Natural killer cell treated with Interleukin-12 subunit alpha and Interleukin-12 subunit beta and Interleukin-15 and Interleukin-18, amount 100 ng/mL, for 72 hours (primary cell): ENCODE results near the gene COX5A. TPM values are rescaled to one million over a fixed set of nuclear protein-coding genes. Genes with fewer than 3 reads are reported as not detected.

Experiments used
- ATAC-seq, 2 donors: fragments of 150-1000 bp; cut with Tn5 transposase in 1 of 2; sonication (Bioruptor Pico), chemical (Tn5 transposase) in 1 of 2; 2 replicates each; pipeline ENCODE4 v1.10.0; 2021
- DNase-seq: peaks from one replicate; pipeline ENCODE4 v3.0.0; 2022; ENCODE audit warnings: low spot score
- H3K27ac Mint-ChIP-seq, 2 donors: 1 replicate in 1 of 2; 2 replicates in 1 of 2; pipeline ENCODE4 v1.8.0; 2022; ENCODE audit warnings: mixed read lengths in 2 of 2, mild to moderate bottlenecking in 1 of 2, moderate library complexity in 1 of 2
- H3K27me3 Mint-ChIP-seq, 2 donors: 1 replicate in 1 of 2; 2 replicates in 1 of 2; pipeline ENCODE4 v1.8.0; 2022; ENCODE audit warnings: mixed read lengths in 2 of 2
- H3K36me3 Mint-ChIP-seq: one replicate; pipeline ENCODE4 v1.8.0; 2022; ENCODE audit warnings: mixed read lengths
- H3K4me1 Mint-ChIP-seq, 2 donors: 1 replicate in 1 of 2; 2 replicates in 1 of 2; pipeline ENCODE4 v1.8.0; 2022; ENCODE audit warnings: low read depth in 2 of 2, mixed read lengths in 2 of 2, mild to moderate bottlenecking in 1 of 2
- H3K4me3 Mint-ChIP-seq: one replicate; pipeline ENCODE4 v1.8.0; 2022; ENCODE audit warnings: mixed read lengths
- H3K9me3 Mint-ChIP-seq: 2 replicates; pipeline ENCODE4 v1.8.0; 2022; ENCODE audit warnings: mixed read lengths
- total RNA-seq, 2 donors: library from RNA; stranded (reverse); gene quantifications; one replicate each; pipeline ENCODE4 v1.2.3, GENCODE V29; 2022

COX5A gene
- total RNA-seq, 2 donors from 2014 or later = 221 to 229 TPM

DNA sequence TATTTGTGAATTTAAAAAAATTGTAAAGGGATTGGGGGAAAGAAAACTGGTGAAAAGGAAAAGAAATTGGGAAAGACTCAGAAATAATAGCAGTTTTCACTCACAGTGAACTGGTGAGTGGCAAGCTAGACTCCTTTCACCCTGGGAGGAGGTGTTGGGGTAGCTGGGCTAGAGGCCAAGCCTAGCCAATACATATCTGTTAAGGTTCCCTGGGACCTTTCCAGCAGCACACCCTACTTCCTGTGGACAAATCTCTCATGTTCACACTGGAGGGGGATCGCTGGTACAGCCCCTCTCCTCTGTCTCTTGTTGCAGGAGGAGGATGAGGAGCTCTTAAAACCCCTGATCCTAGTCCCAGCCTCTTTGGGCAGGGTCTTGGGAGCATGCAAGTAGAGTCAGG is 22.4 kb upstream of the COX5A start:
- Mint-ChIP-seq H3K27me3 (peaks cover 43 to 51% of the 10 kb centered on the region in 2 donors), H3K4me1 (peaks cover 6 to 7% of the 10 kb centered on the region in 2 donors), H3K27ac (no peak overlapping the region), H3K4me3 (no peak overlapping the region), H3K9me3 (no peaks in the 10 kb centered on the region), H3K36me3 (no peaks in the 10 kb centered on the region)
- no peak for ATAC-seq
- no peak for DNase-seq

DNA sequence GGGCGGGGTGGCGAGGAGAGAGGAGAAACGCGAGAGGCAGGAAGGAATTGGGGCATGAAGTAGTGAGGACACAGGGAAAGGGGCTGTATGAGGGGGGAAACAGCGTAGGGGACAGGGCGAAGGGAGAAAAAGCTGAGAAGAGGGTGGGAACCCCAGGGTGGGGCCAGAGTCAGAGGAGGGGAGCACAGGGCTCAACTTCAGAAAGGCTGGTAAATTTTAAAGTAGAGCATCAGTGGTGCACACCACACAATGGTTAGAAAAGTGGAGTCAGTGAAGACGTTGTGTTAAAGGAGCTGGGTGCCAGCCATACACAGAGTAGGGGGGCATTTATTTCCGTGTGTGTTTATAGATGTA is 21.7 kb upstream of the COX5A start:
- no peak for DNase-seq
- Mint-ChIP-seq H3K4me1 (peaks cover 6 to 7% of the 10 kb centered on the region in 2 donors), H3K36me3 (no peaks in the 10 kb centered on the region), H3K27me3 (peaks cover 42 to 51% of the 10 kb centered on the region in 2 donors), H3K9me3 (no peaks in the 10 kb centered on the region), H3K4me3 (peak overlapping the region; percentile 11), H3K27ac (no peak overlapping the region)
- no peak for ATAC-seq

DNA sequence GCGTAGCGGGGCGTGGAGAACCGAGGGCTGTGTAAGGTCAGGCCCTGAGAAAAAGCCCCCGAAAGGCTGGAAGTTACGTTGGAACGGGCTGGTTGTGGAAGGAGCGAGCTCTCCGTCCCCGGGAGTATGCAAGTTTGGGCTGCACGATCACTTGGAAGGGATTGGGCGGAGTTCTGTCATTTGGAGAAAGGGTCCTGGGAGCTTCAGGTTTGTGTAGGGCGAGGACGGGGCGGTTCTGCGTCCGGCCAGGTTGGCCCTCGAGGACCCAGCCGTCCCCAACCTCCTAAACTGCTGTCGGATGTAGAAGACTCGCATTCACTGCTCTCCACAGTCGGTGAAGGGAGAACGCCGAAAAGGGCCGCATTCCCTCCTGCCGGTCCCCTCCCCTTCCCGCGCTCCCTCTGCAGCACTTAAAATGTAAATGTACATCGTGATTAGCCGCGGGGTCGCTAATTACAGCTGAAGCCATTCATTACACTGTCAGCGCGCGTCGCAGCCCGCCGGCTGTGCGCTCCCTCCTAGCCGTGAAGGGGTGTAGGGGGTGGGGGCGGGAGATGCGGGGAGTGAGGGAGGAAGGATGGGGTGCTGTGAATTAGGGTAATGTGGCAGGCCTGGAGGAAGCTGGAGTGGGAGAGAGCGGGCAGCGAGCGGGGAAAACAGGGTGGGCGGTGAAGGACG is 21.2 kb upstream of the COX5A start:
- Mint-ChIP-seq H3K27me3 (peaks cover 42 to 51% of the 10 kb centered on the region in 2 donors), H3K27ac (no peak overlapping the region), H3K36me3 (no peaks in the 10 kb centered on the region)

DNA sequence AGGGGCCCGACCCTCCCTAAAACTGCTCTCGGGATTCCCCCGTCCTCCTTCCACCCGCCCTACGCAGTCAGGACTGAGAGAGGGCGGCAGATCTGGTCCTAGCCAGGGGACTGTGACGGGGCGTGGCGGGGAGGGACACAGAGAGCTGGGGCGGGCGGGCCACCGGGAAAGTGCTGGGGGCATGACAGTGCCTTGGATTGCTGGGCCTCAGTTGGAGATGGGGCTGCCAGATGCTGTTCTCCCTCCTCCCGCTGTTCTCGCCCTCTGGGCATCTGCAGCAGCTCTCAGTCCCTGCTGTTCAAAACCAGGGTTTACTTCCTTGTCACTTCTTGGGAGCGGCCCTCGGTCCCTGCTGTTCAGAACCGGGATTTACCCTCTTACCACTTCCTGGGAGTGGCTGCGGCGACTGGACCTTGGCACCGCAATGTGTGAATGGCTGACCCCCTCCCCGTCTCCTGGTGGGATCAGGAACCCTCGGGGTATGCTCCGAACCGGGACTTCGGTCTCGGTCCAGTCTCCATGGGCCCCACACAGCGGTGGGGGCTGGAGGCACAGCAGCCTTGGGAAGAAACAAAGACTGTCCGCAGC is 20.5 kb upstream of the COX5A start:
- ATAC-seq (no peak), DNase-seq (no peak)
- Mint-ChIP-seq H3K4me1 (peaks cover 6 to 7% of the 10 kb centered on the region in 2 donors), H3K27ac (no peak overlapping the region), H3K36me3 (no peaks in the 10 kb centered on the region), H3K4me3 (peak overlapping the region; percentile 57), H3K9me3 (no peaks in the 10 kb centered on the region), H3K27me3 (peaks cover 42 to 51% of the 10 kb centered on the region in 2 donors)

More for the DNA sequence above, 21.2 kb upstream of the COX5A start:
- no peak for DNase-seq
- Mint-ChIP-seq H3K4me1 (peaks cover 6 to 7% of the 10 kb centered on the region in 2 donors), H3K9me3 (no peaks in the 10 kb centered on the region), H3K4me3 (no peak overlapping the region)
- ATAC-seq = no peak

DNA sequence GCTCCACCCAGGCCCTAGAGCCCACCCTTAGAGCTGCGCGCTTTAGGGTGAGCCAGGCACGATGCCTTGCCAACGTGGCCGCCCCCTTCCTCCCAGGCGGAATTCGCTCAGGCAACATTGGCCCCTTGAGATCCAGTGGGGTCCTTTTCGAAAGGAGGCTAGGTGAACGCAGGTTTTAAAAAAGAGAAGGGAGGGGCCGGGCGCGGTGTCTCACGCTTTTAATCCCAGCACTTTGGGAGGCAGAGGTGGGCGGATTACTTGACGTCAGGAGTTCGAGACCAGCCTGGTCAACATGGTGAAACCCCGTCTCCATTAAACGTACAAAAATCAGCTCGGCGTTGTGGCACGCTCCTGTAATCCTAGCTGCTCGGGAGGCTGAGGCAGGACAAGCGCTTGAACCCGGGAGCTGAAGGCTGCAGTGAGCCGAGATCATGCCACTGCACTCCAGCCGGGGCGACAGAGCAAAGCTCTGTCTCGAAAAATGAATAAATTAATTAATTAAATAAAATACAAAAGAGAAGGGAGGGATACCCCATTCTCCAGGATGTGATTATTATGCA is 19.7 kb upstream of the COX5A start:
- Mint-ChIP-seq H3K9me3 (no peaks in the 10 kb centered on the region), H3K27me3 (peaks cover 37 to 44% of the 10 kb centered on the region in 2 donors), H3K4me1 (peaks cover 6 to 7% of the 10 kb centered on the region in 2 donors), H3K4me3 (peak overlapping the region; percentile 57), H3K27ac (no peak overlapping the region), H3K36me3 (no peaks in the 10 kb centered on the region)
- no peak for ATAC-seq
- DNase-seq = no peak

DNA sequence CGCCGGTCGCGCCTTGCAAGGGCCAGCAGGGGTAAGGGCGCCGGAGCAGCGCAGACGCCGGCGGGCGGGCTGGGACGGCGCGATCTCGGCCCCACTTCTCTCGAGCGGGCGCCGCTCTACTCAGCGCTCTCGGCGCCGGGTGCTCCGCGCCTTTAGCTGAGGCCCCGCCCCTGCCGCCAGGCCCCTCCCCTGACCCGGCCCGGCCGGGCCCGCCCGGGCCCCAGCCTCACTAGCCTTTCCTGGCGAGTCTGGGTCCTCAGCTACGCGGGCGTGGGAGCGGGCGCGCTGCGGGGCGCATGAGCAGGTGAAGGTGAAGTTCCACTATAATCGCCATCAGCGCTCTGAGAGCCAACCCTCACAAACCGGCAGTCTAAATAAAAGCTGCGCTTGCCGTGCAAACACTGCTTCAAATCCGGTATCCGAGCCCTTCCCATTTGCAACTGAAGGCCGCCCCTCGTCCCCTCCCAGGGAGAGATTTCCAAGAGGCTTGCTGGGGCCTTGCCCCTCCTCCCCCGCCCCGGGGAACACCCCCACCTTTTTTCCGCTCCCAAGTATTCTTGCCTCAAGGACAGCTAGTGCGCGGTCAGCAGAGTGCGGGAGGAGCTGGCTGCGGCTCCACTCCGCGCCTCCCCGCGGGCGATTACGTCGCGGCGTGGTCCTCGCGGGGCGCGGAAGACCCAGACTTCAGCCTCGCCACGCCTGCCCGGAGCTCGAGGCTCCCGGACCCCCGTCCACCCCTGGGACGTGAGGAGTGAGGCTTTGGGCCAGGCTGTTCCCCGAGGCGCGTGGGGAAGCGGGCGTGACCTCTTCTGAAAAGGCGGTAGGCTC is 19.0 kb upstream of the COX5A start, which contains the start of gene RPP25:
Gene RPP25, minus strand, starts transcription at position 125 of the 828 bp plus-strand sequence. CDS start 189 bp downstream, outside the sequence.
- H3K27ac Mint-ChIP-seq = no peak within 1 kb of the TSS
- DNase-seq = peak; percentile 75

DNA sequence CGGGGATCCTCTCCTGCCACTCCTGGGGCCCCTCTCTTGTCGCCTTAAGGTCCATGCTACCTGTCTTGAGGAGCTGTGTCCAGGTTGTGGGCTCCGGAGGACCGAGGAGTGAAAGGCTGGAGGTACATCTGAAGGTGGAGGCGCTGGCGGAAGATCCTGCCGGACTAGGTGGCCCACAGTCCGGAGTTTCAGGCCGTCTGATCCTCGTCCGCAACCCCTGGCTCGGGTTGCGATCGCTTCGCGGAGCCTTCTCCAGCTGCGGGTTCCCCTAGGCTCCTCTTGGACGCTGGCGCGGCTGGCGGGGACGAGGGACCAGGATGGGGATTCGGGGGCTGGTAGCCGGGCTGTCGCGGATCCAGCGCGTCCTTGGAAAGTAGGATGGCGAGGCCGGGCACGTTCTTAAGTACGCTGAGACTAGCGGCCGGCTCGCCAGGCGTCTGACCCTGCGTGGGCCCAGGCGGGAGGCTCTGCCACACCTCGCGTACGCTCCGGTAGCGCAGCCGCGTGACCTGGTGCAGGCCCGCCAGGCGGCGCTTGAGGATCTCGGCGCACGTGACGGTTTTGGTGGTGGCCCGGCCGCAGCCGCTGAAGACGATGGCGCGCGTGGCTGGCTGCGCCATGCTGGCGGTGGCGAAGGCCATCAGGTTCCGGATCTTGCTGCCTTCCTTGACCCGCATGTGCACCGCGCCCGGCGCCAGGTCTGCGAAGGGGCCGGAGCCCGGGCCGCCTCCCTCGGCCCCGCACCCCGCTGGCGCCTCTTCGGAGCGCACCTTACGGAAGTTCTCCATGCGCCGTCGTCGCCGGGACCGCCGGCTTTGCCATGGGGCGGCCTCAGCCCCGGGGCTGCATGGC is 18.1 kb upstream of the COX5A start:
- Mint-ChIP-seq H3K27ac (no peak overlapping the region), H3K4me1 (peaks cover 6 to 7% of the 10 kb centered on the region in 2 donors), H3K4me3 (peak overlapping the region; percentile 17), H3K36me3 (no peaks in the 10 kb centered on the region), H3K27me3 (peaks cover 24 to 32% of the 10 kb centered on the region in 2 donors), H3K9me3 (no peaks in the 10 kb centered on the region)
- DNase-seq (peak; percentile 66), ATAC-seq (peak; percentile 66 to 75)

More for the DNA sequence above, 19.0 kb upstream of the COX5A start, which contains the start of gene RPP25:
- Mint-ChIP-seq H3K27me3 (peaks cover 32 to 41% of the 10 kb centered on the region in 2 donors), H3K9me3 (no peaks in the 10 kb centered on the region), H3K36me3 (no peaks in the 10 kb centered on the region), H3K4me1 (peaks cover 6 to 7% of the 10 kb centered on the region in 2 donors), H3K4me3 (peak within 1 kb of the TSS; percentile 57)
- peak; percentile 96 for ATAC-seq

DNA sequence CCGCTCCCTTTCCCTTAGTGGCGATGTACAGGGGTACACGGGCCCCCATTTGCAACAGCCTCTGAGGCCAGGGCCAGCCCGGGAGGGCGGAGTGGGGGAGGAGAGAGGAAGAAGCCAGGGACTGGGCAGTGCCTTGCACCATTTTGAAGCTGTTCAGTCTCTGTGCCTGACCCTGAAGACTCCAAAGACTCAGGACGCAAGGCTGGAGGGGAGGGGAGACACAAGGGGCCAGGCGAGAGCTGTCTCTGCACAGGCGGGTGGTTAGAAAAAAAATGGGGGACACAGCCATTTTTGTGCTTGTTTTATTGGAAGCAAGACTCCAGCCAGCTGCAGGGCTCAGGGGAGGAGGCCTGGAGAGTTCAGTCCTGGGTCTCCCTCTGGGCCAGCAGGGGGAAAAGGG is 17.1 kb upstream of the COX5A start:
- H3K4me3 Mint-ChIP-seq = peak overlapping the region; percentile 30
- ATAC-seq (no peak), DNase-seq (no peak)
- H3K27ac Mint-ChIP-seq = no peak overlapping the region
- H3K27me3 Mint-ChIP-seq = peaks cover 17 to 23% of the 10 kb centered on the region in 2 donors
- peaks cover 6 to 11% of the 10 kb centered on the region in 2 donors for H3K4me1 Mint-ChIP-seq
- H3K9me3 Mint-ChIP-seq = no peaks in the 10 kb centered on the region
- no peaks in the 10 kb centered on the region for H3K36me3 Mint-ChIP-seq

DNA sequence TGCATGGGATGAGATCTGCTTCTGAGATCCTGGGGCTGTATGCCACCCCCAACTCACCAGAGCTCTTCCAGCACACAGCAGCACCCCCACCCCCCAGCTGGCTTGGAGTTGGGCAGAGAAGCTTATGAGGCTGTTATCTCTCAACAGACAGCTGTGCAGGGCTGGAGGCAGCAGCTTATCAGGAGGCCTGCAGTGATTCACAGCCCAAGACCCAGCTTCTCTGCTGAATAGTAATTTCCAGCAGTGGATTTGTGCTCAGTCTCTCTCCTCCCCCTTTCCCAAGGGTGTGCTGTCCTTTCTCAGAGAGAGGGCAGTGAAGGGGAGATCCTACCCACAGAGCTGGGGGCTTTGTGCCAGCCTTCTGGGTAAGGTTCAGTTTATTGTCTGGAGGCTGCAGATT is 16.6 kb upstream of the COX5A start:
- H3K4me3 Mint-ChIP-seq = peak overlapping the region; percentile 30
- peaks cover 12 to 18% of the 10 kb centered on the region in 2 donors for H3K27me3 Mint-ChIP-seq
- no peaks in the 10 kb centered on the region for H3K36me3 Mint-ChIP-seq
- ATAC-seq (no peak), DNase-seq (no peak)
- peaks cover 6 to 9% of the 10 kb centered on the region in 2 donors for H3K4me1 Mint-ChIP-seq
- no peaks in the 10 kb centered on the region for H3K9me3 Mint-ChIP-seq
- no peak overlapping the region for H3K27ac Mint-ChIP-seq

DNA sequence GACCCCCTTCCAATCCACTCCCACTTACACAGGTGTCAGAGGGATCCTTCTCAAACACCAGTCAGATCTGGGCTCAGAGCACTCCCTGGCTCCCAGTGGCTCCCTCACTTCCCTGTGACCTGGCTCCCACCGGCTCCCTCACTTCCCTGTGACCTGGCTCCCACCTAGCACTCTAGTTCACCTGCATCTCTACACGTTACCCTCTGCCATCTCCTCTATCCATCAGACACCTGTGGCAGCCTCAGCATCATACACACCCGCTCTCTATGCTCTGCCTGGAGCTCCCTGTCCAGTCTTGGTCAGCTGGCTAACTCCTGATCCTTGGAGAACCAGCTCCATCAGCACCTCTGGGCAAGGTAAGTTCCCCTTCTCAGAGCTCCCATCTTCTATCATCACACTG is 13.1 kb upstream of the COX5A start:
- no peak for ATAC-seq
- Mint-ChIP-seq H3K27me3 (no peaks in the 10 kb centered on the region), H3K27ac (no peak overlapping the region), H3K4me1 (peaks cover 0 to 4% of the 10 kb centered on the region in 2 donors), H3K4me3 (no peak overlapping the region), H3K36me3 (no peaks in the 10 kb centered on the region), H3K9me3 (no peaks in the 10 kb centered on the region)
- no peak for DNase-seq

DNA sequence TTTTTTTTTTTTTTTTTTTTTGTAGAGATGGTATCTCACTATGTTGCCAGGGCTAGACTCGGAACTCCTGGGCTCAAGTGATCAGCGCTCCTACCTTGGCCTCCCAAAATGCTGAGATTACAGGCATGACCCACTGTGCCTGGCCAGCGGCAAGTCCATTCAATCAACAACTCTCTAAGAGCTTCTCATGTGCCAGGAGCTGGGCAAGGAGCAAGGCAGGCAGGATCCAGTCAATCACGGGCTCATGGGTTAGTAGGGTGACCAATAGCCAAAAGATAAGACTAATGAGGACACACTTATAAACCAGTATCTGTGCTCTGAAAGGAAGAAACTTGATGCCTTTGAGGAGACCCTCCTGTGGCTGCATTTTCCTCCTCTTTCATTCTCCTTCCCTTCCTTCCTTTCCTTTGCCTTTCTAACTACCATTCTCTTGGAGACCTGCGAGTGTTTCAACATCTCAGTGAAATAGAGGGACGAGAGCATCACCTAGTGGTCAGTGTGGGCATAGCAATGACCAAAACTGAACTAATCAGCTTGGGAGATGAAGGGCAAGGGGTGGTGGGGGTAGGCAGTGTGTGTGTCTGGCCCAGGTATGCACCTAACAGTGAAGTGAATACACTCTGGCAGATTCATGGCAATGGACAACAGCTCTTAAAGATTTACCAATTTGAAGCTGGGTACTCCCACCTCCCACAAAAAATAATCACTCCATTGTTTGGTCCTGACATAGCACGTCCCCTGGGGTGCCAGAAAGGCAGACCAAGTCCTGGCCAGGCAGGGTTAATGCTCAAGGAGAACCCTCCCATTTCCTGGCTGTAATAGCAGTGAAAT is 12.4 kb upstream of the COX5A start:
- H3K27ac Mint-ChIP-seq = no peak overlapping the region
- DNase-seq (peak; percentile 86), ATAC-seq (peak; percentile 71 to 84)
- H3K4me3 Mint-ChIP-seq = no peak overlapping the region
- no peaks in the 10 kb centered on the region for H3K9me3 Mint-ChIP-seq
- no peaks in the 10 kb centered on the region for H3K36me3 Mint-ChIP-seq
- H3K27me3 Mint-ChIP-seq = no peaks in the 10 kb centered on the region
- H3K4me1 Mint-ChIP-seq = peaks cover 0 to 4% of the 10 kb centered on the region in 2 donors

DNA sequence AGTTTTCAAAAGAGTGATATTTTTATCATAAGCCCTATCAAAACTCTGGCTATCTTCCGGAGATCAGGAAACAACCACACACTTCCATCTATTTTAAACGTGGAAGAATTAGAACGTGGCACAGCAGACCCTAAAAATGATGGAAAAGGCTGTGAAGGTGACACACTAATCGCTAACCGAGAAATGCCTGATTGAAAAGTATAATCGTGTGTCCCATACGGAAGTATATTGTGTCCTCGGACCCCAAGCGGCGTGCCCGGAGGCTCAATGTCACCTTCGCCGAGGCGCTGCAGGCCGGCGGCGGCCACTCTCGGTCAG is 642 bp downstream of the COX5A start:
- no peaks in the 10 kb centered on the region for H3K9me3 Mint-ChIP-seq
- ATAC-seq = no peak
- H3K27ac Mint-ChIP-seq = peak overlapping the region; percentile 73 to 90
- H3K36me3 Mint-ChIP-seq = peaks cover 5% of the 10 kb centered on the region
- peaks cover 17 to 22% of the 10 kb centered on the region in 2 donors for H3K4me1 Mint-ChIP-seq
- no peaks in the 10 kb centered on the region for H3K27me3 Mint-ChIP-seq
- H3K4me3 Mint-ChIP-seq = peak overlapping the region; percentile 96
- DNase-seq = no peak
